Measurements from ENCODE around the gene ASRGL1. TPM values are rescaled to one million over a fixed set of nuclear protein-coding genes. Genes with fewer than 3 reads are reported as not detected.
"Not testable (repeated sequence)": the region's sequence is repeated elsewhere in the genome, so short reads cannot be mapped to it uniquely, and the experiment has no call there.

The ASRGL1 gene
- total RNA-seq, 1 experiment from 2014 or later = not detected

DNA sequence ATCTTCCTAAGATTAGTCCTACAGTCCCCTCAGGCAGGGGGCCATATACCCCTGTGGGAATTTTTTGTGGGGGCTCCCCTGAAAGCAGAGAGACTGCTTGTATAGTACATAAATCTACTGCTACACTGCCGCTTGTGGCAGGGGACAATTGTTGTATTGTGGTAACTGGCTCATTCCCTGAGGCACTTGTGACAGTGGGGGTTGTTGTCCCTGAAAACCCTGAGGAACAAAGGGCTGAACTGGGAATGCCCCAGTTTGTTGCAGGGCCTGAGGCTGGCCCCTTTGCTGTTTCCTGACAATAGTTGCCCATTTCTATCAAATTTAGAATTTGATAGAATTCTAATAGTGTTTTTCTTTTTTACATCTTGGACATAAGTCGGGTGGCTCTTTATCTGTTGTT lies 42.3 kb downstream of the ASRGL1 start:
- not testable (repeated sequence) for H3K4me2 ChIP-seq (ENCODE audit: low read depth, low read length, poor library complexity, severe bottlenecking); H3K9me2 ChIP-seq (replicated peaks; ENCODE audit: insufficient read depth, low read length); H3K4me3 ChIP-seq (ENCODE audit: low read length); H3K9me3 ChIP-seq (ENCODE audit: low read length); DNase-seq; H3K36me3 ChIP-seq (ENCODE audit: insufficient read depth, low read length); H4K20me1 ChIP-seq (ENCODE audit: insufficient read depth, low read depth, low read length); H2AFZ ChIP-seq (ENCODE audit: low read length); H3K27ac ChIP-seq (ENCODE audit: low read length); H3K27me3 ChIP-seq (ENCODE audit: low read length); H3K4me1 ChIP-seq (ENCODE audit: low read length); H3K9ac ChIP-seq (ENCODE audit: low read length); H3K79me2 ChIP-seq (ENCODE audit: low read length)

DNA sequence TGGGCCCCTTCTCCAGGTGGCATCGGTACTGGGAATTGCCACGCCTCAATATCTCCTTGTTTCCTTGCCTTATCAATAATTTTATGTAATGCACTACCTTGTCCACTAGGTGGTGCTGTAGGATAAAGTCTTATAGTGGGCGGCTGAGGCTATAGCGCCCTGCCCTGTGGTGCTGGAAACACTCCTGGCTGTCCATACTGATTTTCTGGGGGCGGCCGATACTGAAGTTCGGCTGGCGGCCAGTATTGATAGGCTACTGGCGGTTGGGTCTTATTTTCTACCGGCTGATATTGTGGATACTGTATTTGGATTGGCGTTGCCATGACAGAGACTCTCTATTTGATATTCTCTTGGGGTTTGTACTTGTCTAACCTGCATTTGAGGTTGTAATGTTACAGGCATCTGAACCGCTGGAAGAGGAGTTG lies 43.6 kb downstream of the ASRGL1 start:
- H3K4me3 ChIP-seq (ENCODE audit: low read length); H3K36me3 ChIP-seq (ENCODE audit: insufficient read depth, low read length); H2AFZ ChIP-seq (ENCODE audit: low read length); H3K9me3 ChIP-seq (ENCODE audit: low read length); H3K9me2 ChIP-seq (replicated peaks; ENCODE audit: insufficient read depth, low read length); H3K27me3 ChIP-seq (ENCODE audit: low read length); H3K79me2 ChIP-seq (ENCODE audit: low read length); H4K20me1 ChIP-seq (ENCODE audit: insufficient read depth, low read depth, low read length); H3K9ac ChIP-seq (ENCODE audit: low read length); H3K27ac ChIP-seq (ENCODE audit: low read length); H3K4me1 ChIP-seq (ENCODE audit: low read length): not testable (repeated sequence)
- H3K4me2 ChIP-seq (ENCODE audit: low read depth, low read length, poor library complexity, severe bottlenecking) = peak overlapping the region; percentile 15
- DNase-seq = peak; percentile 84

GRCh38 chr11:62383822-62384221 lies 46.6 kb downstream of the ASRGL1 start:
- no peak overlapping the region for H3K4me2 ChIP-seq (ENCODE audit: low read depth, low read length, poor library complexity, severe bottlenecking)

GRCh38 chr11:62386083-62386482 lies 48.8 kb downstream of the ASRGL1 start:
- not testable (repeated sequence) for H3K27ac ChIP-seq (ENCODE audit: low read length); H3K4me1 ChIP-seq (ENCODE audit: low read length); H3K79me2 ChIP-seq (ENCODE audit: low read length); H3K4me2 ChIP-seq (ENCODE audit: low read depth, low read length, poor library complexity, severe bottlenecking); H3K9ac ChIP-seq (ENCODE audit: low read length); H3K9me2 ChIP-seq (replicated peaks; ENCODE audit: insufficient read depth, low read length); H3K4me3 ChIP-seq (ENCODE audit: low read length); DNase-seq; H2AFZ ChIP-seq (ENCODE audit: low read length); H3K36me3 ChIP-seq (ENCODE audit: insufficient read depth, low read length); H3K27me3 ChIP-seq (ENCODE audit: low read length); H3K9me3 ChIP-seq (ENCODE audit: low read length); H4K20me1 ChIP-seq (ENCODE audit: insufficient read depth, low read depth, low read length)

More at GRCh38 chr11:62383822-62384221, 46.6 kb downstream of the ASRGL1 start:
- H3K36me3 ChIP-seq (ENCODE audit: insufficient read depth, low read length) = no peaks in the 10 kb centered on the region
- no peaks in the 10 kb centered on the region for H3K9me3 ChIP-seq (ENCODE audit: low read length)
- H3K4me1 ChIP-seq (ENCODE audit: low read length) = no peaks in the 10 kb centered on the region; the same call in 1 of the 2 replicates
- H3K27me3 ChIP-seq (ENCODE audit: low read length) = no peaks in the 10 kb centered on the region
- H3K9me2 ChIP-seq (replicated peaks; ENCODE audit: insufficient read depth, low read length) = no peaks in the 10 kb centered on the region
- DNase-seq = no peak
- H3K79me2 ChIP-seq (ENCODE audit: low read length) = no peaks in the 10 kb centered on the region
- H3K4me3 ChIP-seq (ENCODE audit: low read length) = no peak overlapping the region
- no peak overlapping the region for H3K27ac ChIP-seq (ENCODE audit: low read length)
- no peak overlapping the region for H3K9ac ChIP-seq (ENCODE audit: low read length)
- no peak overlapping the region for H2AFZ ChIP-seq (ENCODE audit: low read length)
- no peaks in the 10 kb centered on the region for H4K20me1 ChIP-seq (ENCODE audit: insufficient read depth, low read depth, low read length)

- no peaks in the 10 kb centered on the region for H3K9me2 ChIP-seq (replicated peaks; ENCODE audit: insufficient read depth, low read length)
- no peak for DNase-seq
- H2AFZ ChIP-seq (ENCODE audit: low read length) = no peak overlapping the region
- H3K9me3 ChIP-seq (ENCODE audit: low read length) = no peaks in the 10 kb centered on the region
- no peaks in the 10 kb centered on the region for H3K36me3 ChIP-seq (ENCODE audit: insufficient read depth, low read length)
- no peaks in the 10 kb centered on the region for H3K27me3 ChIP-seq (ENCODE audit: low read length)
- H3K79me2 ChIP-seq (ENCODE audit: low read length) = no peaks in the 10 kb centered on the region
- no peaks in the 10 kb centered on the region for H3K4me1 ChIP-seq (ENCODE audit: low read length)
- no peak overlapping the region for H3K4me3 ChIP-seq (ENCODE audit: low read length)
- no peaks in the 10 kb centered on the region for H4K20me1 ChIP-seq (ENCODE audit: insufficient read depth, low read depth, low read length)
- H3K27ac ChIP-seq (ENCODE audit: low read length) = no peak overlapping the region
- H3K9ac ChIP-seq (ENCODE audit: low read length) = no peak overlapping the region
- no peak overlapping the region for H3K4me2 ChIP-seq (ENCODE audit: low read depth, low read length, poor library complexity, severe bottlenecking)
Observed at GRCh38 chr11:62387381-62387780, 50.1 kb downstream of the ASRGL1 start.

DNA sequence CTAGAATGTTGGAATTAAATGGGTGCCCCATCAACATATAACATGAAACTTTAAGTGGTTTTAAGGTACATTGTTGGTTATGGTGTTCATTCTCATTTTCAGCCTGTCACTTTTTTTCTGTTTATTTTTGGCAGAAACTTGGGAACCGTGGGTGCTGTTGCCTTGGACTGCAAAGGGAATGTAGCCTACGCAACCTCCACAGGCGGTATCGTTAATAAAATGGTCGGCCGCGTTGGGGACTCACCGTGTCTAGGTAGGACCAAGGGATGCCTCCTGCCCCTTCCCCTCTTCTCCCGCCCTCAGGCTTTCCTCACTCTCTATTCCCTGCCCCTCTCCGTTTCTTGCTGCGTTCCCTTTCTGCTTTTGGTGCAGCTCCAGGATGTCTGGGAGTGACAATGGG lies 51.8 kb downstream of the ASRGL1 start:
- Histone ChIP-seq H3K4me3 (ENCODE audit: low read length) (no peak overlapping the region), H4K20me1 (ENCODE audit: insufficient read depth, low read depth, low read length) (no peaks in the 10 kb centered on the region), H3K4me1 (ENCODE audit: low read length) (no peaks in the 10 kb centered on the region), H3K27ac (ENCODE audit: low read length) (no peak overlapping the region), H3K27me3 (ENCODE audit: low read length) (no peaks in the 10 kb centered on the region), H3K9ac (ENCODE audit: low read length) (no peak overlapping the region), H3K36me3 (ENCODE audit: insufficient read depth, low read length) (no peaks in the 10 kb centered on the region), H3K9me2 (replicated peaks; ENCODE audit: insufficient read depth, low read length) (no peaks in the 10 kb centered on the region), H3K9me3 (ENCODE audit: low read length) (no peaks in the 10 kb centered on the region), H3K79me2 (ENCODE audit: low read length) (no peaks in the 10 kb centered on the region), H3K4me2 (ENCODE audit: low read depth, low read length, poor library complexity, severe bottlenecking) (no peak overlapping the region), H2AFZ (ENCODE audit: low read length) (no peak overlapping the region)
- no peak for DNase-seq

GRCh38 chr11:62390237-62390636 lies 53.0 kb downstream of the ASRGL1 start:
- Histone ChIP-seq H3K79me2 (ENCODE audit: low read length) (no peaks in the 10 kb centered on the region), H3K27me3 (ENCODE audit: low read length) (no peaks in the 10 kb centered on the region), H3K27ac (ENCODE audit: low read length) (no peak overlapping the region), H3K36me3 (ENCODE audit: insufficient read depth, low read length) (no peaks in the 10 kb centered on the region), H3K9me2 (replicated peaks; ENCODE audit: insufficient read depth, low read length) (no peaks in the 10 kb centered on the region), H3K4me1 (ENCODE audit: low read length) (no peaks in the 10 kb centered on the region), H3K9me3 (ENCODE audit: low read length) (no peaks in the 10 kb centered on the region), H4K20me1 (ENCODE audit: insufficient read depth, low read depth, low read length) (no peaks in the 10 kb centered on the region), H3K4me2 (ENCODE audit: low read depth, low read length, poor library complexity, severe bottlenecking) (no peak overlapping the region), H3K4me3 (ENCODE audit: low read length) (no peak overlapping the region), H3K9ac (ENCODE audit: low read length) (no peak overlapping the region), H2AFZ (ENCODE audit: low read length) (no peak overlapping the region)
- no peak for DNase-seq

DNA sequence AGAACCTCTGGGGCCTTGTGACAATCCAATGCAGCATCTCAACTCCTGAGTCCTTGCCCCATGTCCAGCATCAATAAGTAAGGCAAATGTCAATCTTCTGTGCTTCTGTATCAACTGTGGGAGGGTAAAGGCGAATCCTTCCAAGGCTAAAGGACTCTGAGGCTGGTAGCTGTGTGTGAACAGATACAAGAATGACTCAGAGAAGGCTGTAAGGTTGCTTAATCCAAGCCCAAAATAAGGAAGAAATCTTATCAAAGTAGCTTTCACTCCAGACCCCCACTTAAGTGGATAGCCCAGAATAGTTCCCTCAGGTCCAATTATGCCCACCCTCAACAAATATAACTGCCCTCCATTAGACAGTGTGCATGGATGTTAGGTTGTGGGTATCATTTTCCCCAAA lies 53.5 kb downstream of the ASRGL1 start:
- H3K4me1 ChIP-seq (ENCODE audit: low read length) = no peaks in the 10 kb centered on the region
- no peak overlapping the region for H2AFZ ChIP-seq (ENCODE audit: low read length)
- no peak overlapping the region for H3K9ac ChIP-seq (ENCODE audit: low read length)

More for the DNA sequence above, 53.5 kb downstream of the ASRGL1 start:
- Histone ChIP-seq H3K9me2 (replicated peaks; ENCODE audit: insufficient read depth, low read length) (no peaks in the 10 kb centered on the region), H3K36me3 (ENCODE audit: insufficient read depth, low read length) (no peaks in the 10 kb centered on the region), H3K27me3 (ENCODE audit: low read length) (no peaks in the 10 kb centered on the region), H3K79me2 (ENCODE audit: low read length) (no peaks in the 10 kb centered on the region), H3K9me3 (ENCODE audit: low read length) (no peaks in the 10 kb centered on the region), H4K20me1 (ENCODE audit: insufficient read depth, low read depth, low read length) (no peaks in the 10 kb centered on the region), H3K4me2 (ENCODE audit: low read depth, low read length, poor library complexity, severe bottlenecking) (no peak overlapping the region), H3K4me3 (ENCODE audit: low read length) (no peak overlapping the region), H3K27ac (ENCODE audit: low read length) (no peak overlapping the region)
- no peak for DNase-seq

Data from Karpas-422 (cell line).